Gastrocnemius medialis (tissue), 4 donors: ENCODE data around the gene RAB3A.
"Not testable (repeated sequence)": the region's sequence is repeated elsewhere in the genome, so short reads cannot be mapped to it uniquely, and the experiment has no call there.

ENCODE experiments used
- POLR2A ChIP-seq, 2 donors: fragments of 450-650 bp; IDR thresholded peaks; one replicate each; pipeline ENCODE4 v1.6.1; 2017; ENCODE audit warnings: antibody characterized with exemption in 2 of 2, mild to moderate bottlenecking in 2 of 2, moderate library complexity in 2 of 2
- TF ChIP-seq, protein P1 (sequence below), 5 experiments: fragments of 450-650 bp in 3 of 5; fragments of 200-600 bp in 2 of 5; sonication (generic) in 2 of 5; IDR thresholded peaks in 4 of 5; conservative IDR thresholded peaks in 1 of 5; 1 replicate in 4 of 5; 2 replicates in 1 of 5; pipeline ENCODE4 v1.5.1; 2016 to 2019; ENCODE audit warnings: antibody characterized with exemption in 5 of 5, mild to moderate bottlenecking in 3 of 5, moderate library complexity in 3 of 5

GRCh38 chr19:18209912-18210311, 6.1 kb upstream of the RAB3A start:
- TF ChIP-seq, protein P1, sequence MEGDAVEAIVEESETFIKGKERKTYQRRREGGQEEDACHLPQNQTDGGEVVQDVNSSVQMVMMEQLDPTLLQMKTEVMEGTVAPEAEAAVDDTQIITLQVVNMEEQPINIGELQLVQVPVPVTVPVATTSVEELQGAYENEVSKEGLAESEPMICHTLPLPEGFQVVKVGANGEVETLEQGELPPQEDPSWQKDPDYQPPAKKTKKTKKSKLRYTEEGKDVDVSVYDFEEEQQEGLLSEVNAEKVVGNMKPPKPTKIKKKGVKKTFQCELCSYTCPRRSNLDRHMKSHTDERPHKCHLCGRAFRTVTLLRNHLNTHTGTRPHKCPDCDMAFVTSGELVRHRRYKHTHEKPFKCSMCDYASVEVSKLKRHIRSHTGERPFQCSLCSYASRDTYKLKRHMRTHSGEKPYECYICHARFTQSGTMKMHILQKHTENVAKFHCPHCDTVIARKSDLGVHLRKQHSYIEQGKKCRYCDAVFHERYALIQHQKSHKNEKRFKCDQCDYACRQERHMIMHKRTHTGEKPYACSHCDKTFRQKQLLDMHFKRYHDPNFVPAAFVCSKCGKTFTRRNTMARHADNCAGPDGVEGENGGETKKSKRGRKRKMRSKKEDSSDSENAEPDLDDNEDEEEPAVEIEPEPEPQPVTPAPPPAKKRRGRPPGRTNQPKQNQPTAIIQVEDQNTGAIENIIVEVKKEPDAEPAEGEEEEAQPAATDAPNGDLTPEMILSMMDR (IDR thresholded peaks at IDR 0.05 in 4 of 5, conservative IDR thresholded peaks at IDR 0.05 in 1 of 5): not testable (repeated sequence)
- not testable (repeated sequence) for TF ChIP-seq POLR2A (IDR thresholded peaks at IDR 0.05)
